CD14-positive monocyte (primary cell): Measurements from ENCODE around the gene FHIT. TPM values are rescaled to one million over a fixed set of nuclear protein-coding genes. Genes with fewer than 3 reads are reported as not detected.

Experiments
- DNase-seq, 3 donors: peaks; one replicate each; pipeline ENCODE4 v3.0.0-alpha.2; 2011 to 2022
- H2AFZ ChIP-seq: 2 replicates; pipeline ENCODE4 v1.6.0; 2012; ENCODE audit warnings: mild to moderate bottlenecking, low read depth, low read length, inconsistent platforms; ENCODE audit not compliant: insufficient read depth, poor library complexity, severe bottlenecking
- H3K27ac ChIP-seq, 2 donors: 1 replicate in 1 of 2; 2 replicates in 1 of 2; pipeline ENCODE4 v1.5.1; 2012 to 2013; ENCODE audit warnings: low read length in 2 of 2, control low read depth in 1 of 2, inconsistent platforms in 1 of 2, low read depth in 1 of 2, mild to moderate bottlenecking in 1 of 2
- H3K27me3 ChIP-seq, 2 donors: one replicate each; pipeline versions ENCODE4 v1.6.0 to v1.6.1; 2011 to 2013; ENCODE audit warnings: low read length in 2 of 2; ENCODE audit not compliant: control insufficient read depth in 2 of 2, insufficient read depth in 2 of 2
- H3K36me3 ChIP-seq, 2 donors: replicated peaks in 1 of 2; 1 replicate in 1 of 2; 2 replicates in 1 of 2; pipeline versions ENCODE4 v1.5.1 to v1.6.1; 2012 to 2013; ENCODE audit warnings: low read length in 2 of 2, control low read depth in 1 of 2, inconsistent platforms in 1 of 2, mild to moderate bottlenecking in 1 of 2; ENCODE audit not compliant: insufficient read depth in 2 of 2, control insufficient read depth in 1 of 2
- H3K4me1 ChIP-seq, 2 donors: 1 replicate in 1 of 2; 2 replicates in 1 of 2; pipeline versions ENCODE4 v1.5.1 to v1.6.1; 2012 to 2013; ENCODE audit warnings: low read length in 2 of 2, control low read depth in 1 of 2, inconsistent platforms in 1 of 2, mild to moderate bottlenecking in 1 of 2, moderate library complexity in 1 of 2; ENCODE audit not compliant: insufficient read depth in 2 of 2, control insufficient read depth in 1 of 2
- H3K4me2 ChIP-seq: replicated peaks from 2 replicates; pipeline ENCODE3; 2012; ENCODE audit warnings: low read length, moderate library complexity, mild to moderate bottlenecking; ENCODE audit not compliant: poor library complexity, severe bottlenecking; ENCODE audit errors: extremely low read depth
- H3K4me3 ChIP-seq, 3 experiments: fragments of 200-600 bp in 1 of 3; sonication (generic) in 1 of 3; replicated peaks in 1 of 3; 1 replicate in 2 of 3; 2 replicates in 1 of 3; pipeline ENCODE4 v1.5.1; 2011 to 2013; ENCODE audit warnings: low read length in 3 of 3, mild to moderate bottlenecking in 3 of 3, control low read depth in 2 of 3, low read depth in 2 of 3, inconsistent platforms in 1 of 3, moderate library complexity in 1 of 3
- H3K79me2 ChIP-seq: 2 replicates; pipeline ENCODE4 v1.6.0; 2012; ENCODE audit warnings: mild to moderate bottlenecking, control low read depth, inconsistent platforms, low read length, moderate library complexity; ENCODE audit not compliant: insufficient read depth
- H3K9ac ChIP-seq: 2 replicates; pipeline ENCODE4 v1.6.0; 2017; ENCODE audit warnings: low read length, mild to moderate bottlenecking; ENCODE audit not compliant: insufficient read depth, poor library complexity, severe bottlenecking
- H3K9me3 ChIP-seq, 2 donors: replicated peaks in 1 of 2; 1 replicate in 1 of 2; 2 replicates in 1 of 2; pipeline versions ENCODE4 v1.5.1 to v1.6.1; 2012 to 2013; ENCODE audit warnings: low read length in 2 of 2, control low read depth in 1 of 2; ENCODE audit not compliant: control insufficient read depth in 1 of 2, insufficient read depth in 1 of 2
- H4K20me1 ChIP-seq: 2 replicates; pipeline ENCODE4 v1.6.0; 2012; ENCODE audit warnings: mild to moderate bottlenecking, low read length, control low read depth, moderate library complexity; ENCODE audit not compliant: insufficient read depth
- H3K27ac Mint-ChIP-seq, 7 donors: one replicate each; pipeline ENCODE4 v1.8.0; 2020; ENCODE audit warnings: mild to moderate bottlenecking in 7 of 7, mixed read lengths in 7 of 7, moderate library complexity in 6 of 7, inconsistent platforms in 2 of 7
- H3K27me3 Mint-ChIP-seq, 3 donors: one replicate each; pipeline ENCODE4 v1.8.0; 2021 to 2022; ENCODE audit warnings: low read depth in 3 of 3, mild to moderate bottlenecking in 3 of 3, mixed read lengths in 3 of 3, moderate library complexity in 3 of 3, inconsistent platforms in 1 of 3
- H3K36me3 Mint-ChIP-seq, 2 donors: one replicate each; pipeline ENCODE4 v1.8.0; 2020; ENCODE audit warnings: mixed read lengths in 2 of 2, inconsistent platforms in 1 of 2, mild to moderate bottlenecking in 1 of 2
- H3K4me1 Mint-ChIP-seq: one replicate; pipeline ENCODE4 v1.8.0; 2020; ENCODE audit warnings: mild to moderate bottlenecking, mixed read lengths
- H3K4me3 Mint-ChIP-seq, 2 donors: one replicate each; pipeline ENCODE4 v1.8.0; 2020; ENCODE audit warnings: mild to moderate bottlenecking in 2 of 2, mixed read lengths in 2 of 2, moderate library complexity in 1 of 2
- H3K9me3 Mint-ChIP-seq, 7 donors: one replicate each; pipeline ENCODE4 v1.8.0; 2020 to 2022; ENCODE audit warnings: mixed read lengths in 7 of 7, mild to moderate bottlenecking in 6 of 7, moderate library complexity in 6 of 7, inconsistent platforms in 2 of 7
- CTCF ChIP-seq: fragments of 200-600 bp; IDR thresholded peaks from one replicate; pipeline ENCODE4 v1.8.0; 2022; ENCODE audit warnings: antibody characterized with exemption, mild to moderate bottlenecking
- WGBS: methylation state at CpG from one replicate; pipeline ENCODE4 v1.1.5; 2013; ENCODE audit warnings: missing lambda C conversion rate; ENCODE audit not compliant: insufficient coverage; 5-methylcytosine and 5-hydroxymethylcytosine counted together
- intact Hi-C, 2 donors: fragments of 100-400 bp; cut with micrococcal nuclease; formaldehyde crosslinking; loops; one replicate each; pipeline versions ENCODE4 v1.15.0 to v1.15.1; 2023
- polyA plus RNA-seq, 3 donors: library from polyadenylated mRNA; depleted of rRNA in 1 of 3; unstranded in 2 of 3; stranded (reverse) in 1 of 3; fragments of 300-500 nt in 2 of 3; fragments of >200 nt in 1 of 3; fragmentation: Illumina TruSeq in 2 of 3; gene quantifications; 1 replicate in 2 of 3; 2 replicates in 1 of 3; pipeline ENCODE4 v1.2.3, GENCODE V29; 2012 to 2021

The FHIT gene
- polyA plus RNA-seq, 3 donors: 1.7 to 3.4 (median 3.2) TPM

GRCh38 chr3:61053781-61054496, 197.3 kb downstream of the FHIT start:
- no peak for DNase-seq
- no peak overlapping the region for H3K4me3 Mint-ChIP-seq
- H3K27ac Mint-ChIP-seq: no peak overlapping the region
- H2AFZ ChIP-seq: no peak overlapping the region
- no peaks in the 10 kb centered on the region for H3K9me3 ChIP-seq
- TF ChIP-seq CTCF: no peak
- H3K9ac ChIP-seq: no peak overlapping the region
- WGBS: 91% methylated on average over 1 of the region's 2 CpGs
- H3K4me1 ChIP-seq: no peaks in the 10 kb centered on the region
- H3K4me3 ChIP-seq: no peak overlapping the region
- H3K27ac ChIP-seq: no peak overlapping the region
- no peaks in the 10 kb centered on the region for H3K27me3 ChIP-seq
- H3K4me2 ChIP-seq: no peak overlapping the region
- no peaks in the 10 kb centered on the region for H4K20me1 ChIP-seq
- H3K27me3 Mint-ChIP-seq: no peaks in the 10 kb centered on the region
- H3K9me3 Mint-ChIP-seq: peaks cover 0 to 8% (median 5%) of the 10 kb centered on the region in 7 donors
- intact Hi-C loops: no loop called here
- no peaks in the 10 kb centered on the region for H3K36me3 Mint-ChIP-seq
- no peaks in the 10 kb centered on the region for H3K79me2 ChIP-seq
- peaks cover 6% of the 10 kb centered on the region for H3K4me1 Mint-ChIP-seq
- H3K36me3 ChIP-seq: no peaks in the 10 kb centered on the region

GRCh38 chr3:61052851-61053250, 198.4 kb downstream of the FHIT start:
- Histone ChIP-seq H4K20me1 (no peaks in the 10 kb centered on the region), H3K27me3 (no peaks in the 10 kb centered on the region), H3K27ac (no peak overlapping the region), H3K9ac (no peak overlapping the region), H3K79me2 (no peaks in the 10 kb centered on the region), H3K36me3 (no peaks in the 10 kb centered on the region), H2AFZ (no peak overlapping the region), H3K4me3 (no peak overlapping the region), H3K4me1 (no peaks in the 10 kb centered on the region), H3K4me2 (no peak overlapping the region), H3K9me3 (no peaks in the 10 kb centered on the region)
- Mint-ChIP-seq H3K27ac (no peak overlapping the region), H3K4me3 (no peak overlapping the region), H3K4me1 (no peaks in the 10 kb centered on the region), H3K27me3 (no peaks in the 10 kb centered on the region), H3K36me3 (no peaks in the 10 kb centered on the region), H3K9me3 (peaks cover 0 to 10% (median 2%) of the 10 kb centered on the region in 7 donors)
- no peak for TF ChIP-seq CTCF
- no peak for DNase-seq
- no CpG with 5 or more reads among the region's 1 CpG for WGBS
- intact Hi-C loops: no loop called here
